AG08396 (cell line): ENCODE results near the gene PEX11G.

ENCODE experiments used
- DNase-seq: peaks from one replicate; pipeline ENCODE4 v3.0.0; 2012; ENCODE audit warnings: low spot score, mixed read lengths

Gene PEX11G

GRCh38 chr19:7494416-7495098 is 5.7 kb upstream of the PEX11G start:
- DNase-seq: peak; percentile 64

GRCh38 chr19:7492558-7492957 is 3.7 kb upstream of the PEX11G start:
- no peak for DNase-seq

GRCh38 chr19:7492142-7492541 is 3.3 kb upstream of the PEX11G start:
- DNase-seq: no peak

GRCh38 chr19:7489609-7490044 is 792 bp upstream of the PEX11G start:
- no peak for DNase-seq

DNA sequence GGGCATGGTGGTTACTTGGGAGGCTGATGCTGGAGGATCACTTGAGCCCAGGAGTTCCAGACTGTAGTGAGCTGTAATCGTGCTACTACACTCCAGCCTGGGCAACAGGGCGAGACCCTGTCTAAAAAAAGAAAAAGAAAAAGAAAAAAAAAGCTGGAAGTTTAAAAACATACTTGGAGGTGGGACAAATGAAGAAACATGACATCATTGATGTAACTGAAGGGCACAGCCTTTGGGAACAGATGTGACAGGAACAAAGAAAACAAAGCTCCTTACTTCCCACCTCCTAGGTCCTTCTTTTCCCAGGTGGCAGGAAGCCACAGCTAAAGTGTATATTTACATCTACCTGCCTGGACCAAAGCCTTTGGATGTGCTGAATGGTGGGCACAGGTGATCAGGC is 1.9 kb downstream of the PEX11G start:
- no peak for DNase-seq

- no peak for DNase-seq
These were observed 5.1 kb downstream of the PEX11G start for GRCh38 chr19:7483720-7484201.

DNA sequence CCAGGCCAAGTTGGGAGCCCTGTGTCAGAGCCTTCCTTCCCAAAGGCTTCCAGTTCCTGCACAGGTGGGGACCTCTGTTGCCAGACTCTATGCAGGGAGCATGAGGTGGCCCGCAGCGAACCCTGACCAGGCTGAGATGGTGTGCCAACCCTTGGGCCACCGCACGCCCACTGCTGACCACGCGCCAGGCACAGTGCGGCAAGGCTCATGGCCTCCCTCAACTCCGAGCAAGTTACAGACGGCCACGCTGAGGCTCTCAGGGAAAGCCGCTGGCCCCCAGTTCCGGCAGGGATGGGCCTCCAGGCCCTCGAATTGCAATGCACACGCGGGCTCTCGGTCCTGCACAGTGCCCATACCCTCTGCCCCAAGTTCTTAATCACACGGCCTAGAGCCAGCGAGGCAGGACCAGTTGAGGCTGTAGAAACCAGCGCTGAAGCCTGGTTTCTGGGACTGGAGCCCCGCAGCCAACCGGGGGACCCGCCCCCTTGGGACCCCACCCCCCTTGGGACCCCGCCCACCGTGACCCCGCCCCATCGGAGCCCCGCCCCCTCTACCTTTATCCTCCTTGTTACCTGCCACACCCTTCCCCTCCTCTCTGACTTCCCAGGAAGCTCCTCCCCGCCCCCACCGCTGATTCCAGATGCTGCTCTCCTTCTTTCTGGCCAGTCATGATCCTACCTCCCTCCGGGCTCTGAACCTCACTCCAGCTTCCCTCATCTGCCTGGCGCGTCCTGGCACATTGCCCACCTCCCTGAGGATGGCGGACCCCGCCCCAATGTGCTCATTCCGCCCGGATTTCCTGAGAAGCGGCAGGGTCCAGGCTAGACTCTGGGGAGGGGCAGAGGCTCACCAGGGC is 6.0 kb downstream of the PEX11G start:
- DNase-seq: no peak

DNA sequence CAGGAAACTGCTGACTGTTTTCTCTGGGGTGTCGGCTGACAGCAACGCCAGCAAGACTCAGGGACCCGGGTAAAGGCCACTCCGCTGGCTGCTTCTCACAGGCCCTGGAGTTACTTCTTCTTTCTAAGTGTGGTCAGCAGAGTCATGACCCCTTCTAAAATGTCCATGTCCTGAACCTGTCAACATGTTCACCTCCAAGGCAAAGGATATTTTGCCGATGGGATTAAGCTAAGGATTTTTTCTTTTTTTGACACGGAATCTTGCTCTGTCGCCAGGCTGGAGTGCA is 7.9 kb downstream of the PEX11G start:
- no peak for DNase-seq

- DNase-seq: no peak
These were observed 8.4 kb downstream of the PEX11G start for GRCh38 chr19:7480222-7480969.

DNA sequence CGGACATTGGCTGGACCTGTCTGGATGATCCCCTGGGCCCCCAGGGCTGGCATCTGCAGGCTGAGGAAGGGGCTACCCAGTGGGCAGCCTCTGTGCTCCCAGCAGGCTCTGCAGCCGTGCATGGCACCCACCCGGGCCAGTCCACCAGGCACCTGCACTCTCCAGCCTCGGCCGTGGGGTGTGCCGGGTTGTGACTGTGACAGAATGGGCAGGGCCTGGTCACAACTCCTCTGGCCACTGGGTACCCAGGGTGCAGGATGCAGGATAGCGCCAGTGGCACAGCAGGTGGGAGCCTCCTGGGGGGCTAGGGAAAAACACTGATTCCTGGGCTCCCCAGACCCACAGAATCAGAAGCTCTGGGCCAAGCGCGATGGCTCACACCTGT is 10.0 kb downstream of the PEX11G start:
- DNase-seq: no peak

- no peak for DNase-seq
These were observed 10.5 kb downstream of the PEX11G start for GRCh38 chr19:7478173-7478842.

- DNase-seq: no peak
These were observed 11.1 kb downstream of the PEX11G start for GRCh38 chr19:7477758-7478157.

- DNase-seq: no peak
These were observed 11.9 kb downstream of the PEX11G start for GRCh38 chr19:7476777-7477494.

- DNase-seq: no peak
These were observed 12.6 kb downstream of the PEX11G start for GRCh38 chr19:7476241-7476640.

- no peak for DNase-seq
These were observed 13.2 kb downstream of the PEX11G start for GRCh38 chr19:7475665-7476064.

DNA sequence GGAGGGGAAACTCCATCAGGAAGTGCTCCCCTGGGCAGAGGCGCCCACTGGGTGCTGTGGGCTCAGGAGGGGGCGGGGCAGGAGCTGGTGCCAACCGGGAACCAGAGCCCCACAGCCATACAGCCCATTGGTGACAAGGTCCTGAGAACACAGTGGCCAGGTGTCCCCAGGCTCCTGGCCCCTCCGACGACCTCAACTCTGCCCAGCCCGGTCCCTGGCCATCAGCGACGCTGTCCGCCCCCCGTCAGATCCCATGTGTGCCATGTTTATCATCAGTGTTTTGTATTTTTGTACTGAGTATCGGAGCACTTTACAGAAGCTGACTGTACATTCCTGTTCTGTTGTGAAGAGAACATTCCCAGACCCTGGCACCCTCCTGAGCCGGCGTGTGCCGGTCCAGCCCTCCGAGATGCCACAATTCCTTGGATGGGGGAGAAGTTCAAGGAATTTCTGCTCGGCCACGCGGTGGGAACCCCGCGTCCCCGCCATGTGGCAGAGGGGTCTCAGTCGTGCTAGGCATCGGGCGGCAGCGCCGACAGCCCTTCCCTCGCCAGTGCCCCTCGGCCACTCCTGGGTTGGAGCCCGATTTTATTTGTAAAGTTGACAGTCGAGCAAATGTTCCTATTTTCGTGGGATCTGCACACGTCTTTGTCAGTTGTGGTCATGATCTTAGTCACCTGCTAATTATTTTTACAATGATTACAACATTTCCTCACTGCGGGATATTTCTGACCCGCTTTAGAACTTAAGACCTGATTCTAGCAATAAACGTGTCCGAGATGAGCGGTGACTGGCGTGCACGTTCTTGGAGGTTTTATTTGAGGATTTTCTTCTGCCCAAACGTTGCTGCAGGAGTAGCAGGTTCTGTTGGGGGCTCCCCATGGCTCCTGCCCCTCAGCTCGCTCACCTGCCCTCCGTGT is 16.9 kb downstream of the PEX11G start:
- no peak for DNase-seq

- no peak for DNase-seq
These were observed 18.1 kb downstream of the PEX11G start for GRCh38 chr19:7470540-7471305.

- no peak for DNase-seq
These were observed 19.1 kb downstream of the PEX11G start for GRCh38 chr19:7469669-7470285.

GRCh38 chr19:7468840-7469239 is 20.0 kb downstream of the PEX11G start:
- no peak for DNase-seq
